Lower lobe of right lung (tissue), 2 donors: ENCODE results near the gene ARHGEF25. TPM values are rescaled to one million over a fixed set of nuclear protein-coding genes. Genes with fewer than 3 reads are reported as not detected.
A peak's percentile ranks its signal among the peaks of the same experiment; 100 is the strongest.
"Not testable (repeated sequence)": the region's sequence is repeated elsewhere in the genome, so short reads cannot be mapped to it uniquely, and the experiment has no call there.

Experiments used
- ATAC-seq, 2 donors: fragments of 200-7000 bp; cut with Tn5 transposase; one replicate each; pipeline ENCODE4 v1.9.1; 2020 to 2022; ENCODE audit warnings: mild to moderate bottlenecking in 2 of 2, moderate library complexity in 2 of 2
- DNase-seq: peaks from one replicate; pipeline ENCODE4 v3.0.0-alpha.2; 2020
- H3K27ac ChIP-seq: fragments of 200-600 bp; one replicate; pipeline ENCODE4 v1.8.0; 2022
- H3K27me3 ChIP-seq: fragments of 200-600 bp; one replicate; pipeline ENCODE4 v1.8.0; 2022; ENCODE audit warnings: low read depth
- H3K36me3 ChIP-seq: fragments of 200-600 bp; one replicate; pipeline ENCODE4 v1.8.0; 2022; ENCODE audit warnings: mild to moderate bottlenecking
- H3K4me1 ChIP-seq: fragments of 200-600 bp; one replicate; pipeline ENCODE4 v1.8.0; 2022
- H3K4me3 ChIP-seq: fragments of 200-600 bp; one replicate; pipeline ENCODE4 v1.8.0; 2022; ENCODE audit warnings: mild to moderate bottlenecking
- H3K9me3 ChIP-seq: fragments of 200-600 bp; one replicate; pipeline ENCODE4 v1.8.0; 2022
- CTCF ChIP-seq: fragments of 200-600 bp; IDR thresholded peaks from one replicate; pipeline ENCODE4 v1.8.0; 2022; ENCODE audit warnings: antibody characterized with exemption, mild to moderate bottlenecking
- intact Hi-C: fragments of 100-400 bp; cut with DNase I; formaldehyde crosslinking; loops from one replicate; pipeline ENCODE4 v1.11.0; 2022
- total RNA-seq: library from RNA; stranded (reverse); fragmentation: NEBNext Ultra II Directional; extraction: Animal tissue kit (Norgen Biotek cat#: 25700); gene quantifications from one replicate; pipeline ENCODE4 v1.2.1, GENCODE V29; 2021
- donor health status: DM: no; HTN: yes; CAD: no; lungs with severe emphysema.

ARHGEF25 gene
- total RNA-seq, 1 donor from 2014 or later: 11.5 TPM

GRCh38 chr12:57586128-57586527, 25.1 kb upstream of the ARHGEF25 start:
- ATAC-seq (no peak), DNase-seq (no peak)
- no peak for TF ChIP-seq CTCF
- H3K36me3 ChIP-seq: no peaks in the 10 kb centered on the region
- no peak overlapping the region for H3K27ac ChIP-seq
- peaks cover 6% of the 10 kb centered on the region for H3K4me1 ChIP-seq
- no peaks in the 10 kb centered on the region for H3K9me3 ChIP-seq
- peaks cover 5% of the 10 kb centered on the region for H3K27me3 ChIP-seq
- intact Hi-C loops: loop anchor here (10.0 kb wide), 1 partner anchor 49 kb away; the partner anchor contains the start of gene B4GALNT1
- H3K4me3 ChIP-seq: no peak overlapping the region

- DNase-seq: no peak
- ATAC-seq: no peak
- intact Hi-C loops: loop anchor here (10.0 kb wide), 1 partner anchor 48 kb away; the partner anchor contains the start of gene B4GALNT1
- Histone ChIP-seq H3K27ac (no peak overlapping the region), H3K27me3 (peaks cover 5% of the 10 kb centered on the region), H3K9me3 (no peaks in the 10 kb centered on the region), H3K4me3 (no peak overlapping the region), H3K36me3 (no peaks in the 10 kb centered on the region), H3K4me1 (peaks cover 11% of the 10 kb centered on the region)
- no peak for TF ChIP-seq CTCF
These were observed 24.3 kb upstream of the ARHGEF25 start for GRCh38 chr12:57586832-57587429.

- H3K9me3 ChIP-seq, H3K4me3 ChIP-seq, DNase-seq, H3K36me3 ChIP-seq, H3K27ac ChIP-seq, ATAC-seq, H3K27me3 ChIP-seq: not testable (repeated sequence)
- intact Hi-C loops: loop anchor here (10.0 kb wide), 1 partner anchor 46 kb away; the partner anchor contains the start of gene B4GALNT1
- peaks cover 26% of the 10 kb centered on the region for H3K4me1 ChIP-seq
These were observed 22.2 kb upstream of the ARHGEF25 start for GRCh38 chr12:57588951-57589610.

- no peak for DNase-seq
- no peak for ATAC-seq
- Histone ChIP-seq H3K4me1 (peaks cover 26% of the 10 kb centered on the region), H3K9me3 (no peaks in the 10 kb centered on the region), H3K4me3 (peak overlapping the region; percentile 89), H3K27me3 (peaks cover 5% of the 10 kb centered on the region), H3K27ac (peak overlapping the region; percentile 80), H3K36me3 (peaks cover 14% of the 10 kb centered on the region)
- intact Hi-C loops: no loop called here
- no peak for TF ChIP-seq CTCF
These were observed 20.8 kb upstream of the ARHGEF25 start for GRCh38 chr12:57590479-57590863.

- TF ChIP-seq CTCF: no peak
- H3K27ac ChIP-seq: peak within 1 kb of the TSS; percentile 80
- H3K4me3 ChIP-seq: peak within 1 kb of the TSS; percentile 89
- peaks cover 26% of the 10 kb centered on the region for H3K4me1 ChIP-seq
- H3K9me3 ChIP-seq: no peaks in the 10 kb centered on the region
- ATAC-seq: peak; percentile 99
- intact Hi-C loops: no loop called here
- peaks cover 20% of the 10 kb centered on the region for H3K36me3 ChIP-seq
- DNase-seq: peak; percentile 91
- peaks cover 5% of the 10 kb centered on the region for H3K27me3 ChIP-seq
These were observed 20.1 kb upstream of the ARHGEF25 start, which contains the start of gene PIP4K2C for GRCh38 chr12:57590864-57591781. Gene PIP4K2C, plus strand, starts transcription at chr12:57591192. Its CDS starts 98 bp downstream, at chr12:57591290.
